ENCODE results near the gene BBS9.

DNA sequence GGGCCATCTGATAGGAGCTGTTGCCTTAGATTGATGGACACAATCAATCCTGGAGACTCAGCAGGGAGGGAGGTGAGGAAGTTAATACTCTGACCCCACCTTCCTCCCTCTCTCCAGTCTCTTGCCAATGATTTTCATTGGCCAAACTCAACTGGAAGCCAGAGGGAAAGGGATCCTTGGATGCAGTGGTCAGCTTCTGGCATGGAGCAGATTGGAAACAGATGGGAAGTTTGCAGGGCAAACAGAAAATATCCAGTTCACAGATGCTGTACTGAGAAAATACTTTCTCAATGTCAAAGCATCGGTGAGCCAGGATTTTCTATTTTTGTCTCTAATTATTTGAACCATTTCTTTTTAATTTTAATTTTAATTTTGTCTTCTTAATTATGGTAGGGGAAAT is 170.8 kb downstream of the BBS9 start:
- TF ChIP-seq EZH2 (IDR thresholded peaks at IDR 0.05; ENCODE audit: insufficient read depth, poor library complexity, severe bottlenecking) (no peak), EZH2phosphoT487 (IDR thresholded peaks at IDR 0.05; ENCODE audit: insufficient read depth, low read depth) (no peak)

Data from GM23248 (cell line).